Astrocyte of the spinal cord (primary cell): ENCODE results near the gene HECTD1.

ENCODE experiments used
- DNase-seq: peaks from one replicate; pipeline ENCODE4 v3.0.0; 2011; ENCODE audit warnings: low read depth, low spot score
- H3K4me3 ChIP-seq: 2 replicates; pipeline ENCODE4 v1.5.1; 2011; ENCODE audit warnings: low read depth, mild to moderate bottlenecking, low read length, moderate library complexity
- in situ Hi-C: cut with HindIII; loops from 2 replicates; pipeline ENCODE4 v1.10.0; 2017; ENCODE audit warnings: low sequenced_read_pairs
- TF ChIP-seq, protein P1 (sequence below): IDR thresholded peaks from 2 replicates; pipeline ENCODE4 v1.5.1; 2012; ENCODE audit warnings: low read depth, mild to moderate bottlenecking, low read length, inconsistent platforms

HECTD1 gene

DNA sequence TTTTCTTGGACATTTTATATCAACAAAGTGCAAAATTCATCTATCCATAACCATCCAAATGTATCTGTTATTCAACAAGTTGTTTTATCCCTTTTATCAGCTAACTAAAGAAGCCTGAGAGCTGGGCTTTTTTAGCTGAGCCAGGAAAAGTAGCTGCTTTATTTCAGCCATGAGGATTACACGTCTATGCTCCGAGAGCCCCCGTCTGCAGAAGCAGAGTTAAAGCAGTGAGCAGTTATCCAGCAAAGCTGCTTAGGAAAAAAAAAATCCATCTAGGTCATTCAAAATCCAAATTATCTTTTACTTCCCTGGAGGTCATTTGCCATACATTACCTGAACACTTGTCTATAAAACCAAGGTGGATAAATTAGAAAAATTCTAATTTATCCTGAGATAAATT, 15.7 kb upstream of the HECTD1 start:
- in situ Hi-C loops: no loop called here
- no peak for DNase-seq
- H3K4me3 ChIP-seq: no peak overlapping the region
- TF ChIP-seq, protein P1, sequence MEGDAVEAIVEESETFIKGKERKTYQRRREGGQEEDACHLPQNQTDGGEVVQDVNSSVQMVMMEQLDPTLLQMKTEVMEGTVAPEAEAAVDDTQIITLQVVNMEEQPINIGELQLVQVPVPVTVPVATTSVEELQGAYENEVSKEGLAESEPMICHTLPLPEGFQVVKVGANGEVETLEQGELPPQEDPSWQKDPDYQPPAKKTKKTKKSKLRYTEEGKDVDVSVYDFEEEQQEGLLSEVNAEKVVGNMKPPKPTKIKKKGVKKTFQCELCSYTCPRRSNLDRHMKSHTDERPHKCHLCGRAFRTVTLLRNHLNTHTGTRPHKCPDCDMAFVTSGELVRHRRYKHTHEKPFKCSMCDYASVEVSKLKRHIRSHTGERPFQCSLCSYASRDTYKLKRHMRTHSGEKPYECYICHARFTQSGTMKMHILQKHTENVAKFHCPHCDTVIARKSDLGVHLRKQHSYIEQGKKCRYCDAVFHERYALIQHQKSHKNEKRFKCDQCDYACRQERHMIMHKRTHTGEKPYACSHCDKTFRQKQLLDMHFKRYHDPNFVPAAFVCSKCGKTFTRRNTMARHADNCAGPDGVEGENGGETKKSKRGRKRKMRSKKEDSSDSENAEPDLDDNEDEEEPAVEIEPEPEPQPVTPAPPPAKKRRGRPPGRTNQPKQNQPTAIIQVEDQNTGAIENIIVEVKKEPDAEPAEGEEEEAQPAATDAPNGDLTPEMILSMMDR: no peak

DNA sequence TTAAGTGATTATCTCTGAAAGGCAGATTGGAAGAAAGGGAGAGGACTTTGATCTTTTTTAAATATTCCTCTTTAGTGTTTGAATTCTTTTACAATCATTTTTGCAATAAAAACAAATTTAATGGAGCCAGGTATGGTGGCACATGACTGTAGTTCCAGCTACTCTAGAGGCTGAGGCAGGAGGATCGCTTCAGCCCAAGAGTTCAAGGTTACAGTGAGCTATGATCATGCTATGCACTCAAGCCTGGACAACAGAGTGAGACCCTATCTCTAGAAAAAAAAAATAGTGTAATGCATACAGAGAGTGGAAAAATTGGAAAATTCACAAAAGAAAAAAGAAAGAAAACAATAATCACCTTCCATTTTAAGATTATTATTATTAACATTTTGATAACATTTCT, 15.2 kb upstream of the HECTD1 start:
- TF ChIP-seq, protein P1: no peak
- in situ Hi-C loops: no loop called here
- H3K4me3 ChIP-seq: no peak overlapping the region
- DNase-seq: no peak

DNA sequence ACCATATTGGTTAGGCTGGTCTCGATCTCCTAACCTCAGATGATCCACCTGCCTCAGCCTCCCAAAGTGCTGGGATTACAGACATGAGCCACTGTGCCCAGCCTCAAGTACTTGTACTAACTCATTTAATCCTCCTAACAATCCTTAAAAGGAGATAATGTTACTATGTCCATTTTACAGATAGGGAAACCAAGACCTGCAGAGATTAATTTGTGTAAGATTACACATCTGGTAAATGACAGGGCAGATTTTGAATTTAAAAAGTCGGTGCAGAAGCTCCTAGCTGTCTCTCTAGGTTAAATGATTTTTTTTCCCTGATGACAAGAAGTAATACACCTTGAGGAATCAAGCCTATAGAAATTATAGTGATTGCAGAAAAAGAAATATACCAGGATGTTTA, 13.7 kb upstream of the HECTD1 start:
- in situ Hi-C loops: no loop called here
- no peak for DNase-seq
- no peak overlapping the region for H3K4me3 ChIP-seq
- TF ChIP-seq, protein P1: no peak

DNA sequence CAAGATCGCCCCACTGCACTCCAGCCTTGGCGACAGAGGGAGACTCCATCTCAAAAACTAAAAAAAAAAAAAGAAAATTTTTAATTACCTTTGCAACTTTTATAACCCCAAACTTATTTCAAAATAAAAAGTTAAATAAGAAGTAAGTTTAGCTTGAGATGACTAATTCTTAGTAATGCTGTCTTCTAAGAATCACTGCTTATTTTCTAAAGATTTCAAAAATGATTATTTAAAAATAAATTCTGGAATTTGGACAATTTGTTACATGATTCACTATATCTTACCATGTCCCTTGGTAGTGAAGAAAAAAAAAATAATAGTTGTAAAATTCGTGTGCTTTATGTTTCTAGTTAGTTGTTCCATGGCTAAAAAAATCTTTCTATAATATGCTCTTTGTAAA, 11.6 kb upstream of the HECTD1 start:
- in situ Hi-C loops: no loop called here
- no peak for DNase-seq
- TF ChIP-seq, protein P1: no peak
- H3K4me3 ChIP-seq: no peak overlapping the region

DNA sequence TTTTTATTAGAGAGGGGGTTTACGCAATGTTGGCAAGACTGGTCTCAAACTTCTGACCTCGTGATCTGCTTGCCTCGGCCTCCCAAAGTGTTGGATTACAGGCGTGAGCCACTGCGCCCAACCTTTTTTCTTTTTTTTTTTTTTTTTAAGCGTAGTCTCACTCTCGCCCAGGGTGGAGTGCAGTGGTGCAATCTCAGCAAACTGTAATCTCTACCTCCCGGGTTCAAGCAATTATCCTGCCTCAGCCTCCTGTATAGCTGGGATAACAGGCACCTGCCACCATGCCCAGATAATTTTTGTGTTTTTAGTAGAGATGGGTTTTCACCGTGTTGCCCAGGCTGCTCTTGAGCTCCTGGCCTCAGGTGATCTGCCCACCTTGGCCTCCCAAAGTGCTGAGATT, 8.8 kb upstream of the HECTD1 start:
- H3K4me3 ChIP-seq: no peak overlapping the region
- in situ Hi-C loops: no loop called here
- TF ChIP-seq, protein P1: no peak
- DNase-seq: no peak

DNA sequence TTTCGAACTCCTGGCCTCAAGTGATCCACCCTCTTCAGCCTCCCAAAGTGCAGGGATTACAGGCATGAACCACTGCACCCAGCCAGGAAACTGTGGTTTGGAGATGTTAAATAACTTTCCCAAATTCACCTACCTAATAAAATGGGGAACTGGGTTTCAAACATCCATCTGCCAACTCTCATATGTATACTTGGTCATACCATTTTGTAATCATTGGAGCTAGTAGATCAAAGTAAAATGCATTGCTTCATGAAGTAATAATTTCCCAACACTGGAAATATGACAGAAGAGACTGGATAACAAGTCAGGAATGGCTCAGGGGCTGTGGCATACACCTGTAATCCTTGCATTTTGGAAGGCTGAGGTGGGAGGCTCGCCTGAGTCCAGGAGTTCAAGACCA, 5.3 kb upstream of the HECTD1 start:
- DNase-seq: no peak
- H3K4me3 ChIP-seq: no peak overlapping the region
- in situ Hi-C loops: no loop called here
- TF ChIP-seq, protein P1: no peak

DNA sequence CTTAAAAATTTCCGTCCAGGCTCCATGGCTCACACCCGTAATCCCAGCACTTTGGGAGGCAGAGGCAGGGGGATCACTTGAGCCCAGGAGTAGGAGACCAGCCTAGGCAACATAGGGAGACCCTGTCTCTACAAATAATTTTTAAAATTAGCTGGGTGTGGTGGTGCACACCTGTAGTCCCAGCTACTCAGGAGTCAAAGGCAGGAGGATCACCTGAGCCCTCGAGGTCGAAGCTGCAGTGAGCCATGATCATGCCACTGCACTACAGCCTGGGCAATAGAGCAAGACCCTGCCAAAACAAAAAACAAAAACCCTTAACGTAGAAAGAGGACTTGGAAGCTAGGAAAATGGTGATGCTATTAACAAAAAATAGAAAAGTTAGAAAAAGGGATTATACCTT, 2.0 kb upstream of the HECTD1 start:
- in situ Hi-C loops: no loop called here
- DNase-seq: no peak
- TF ChIP-seq, protein P1: no peak
- no peak overlapping the region for H3K4me3 ChIP-seq
